ENCODE data around the gene FURIN. TPM values are rescaled to one million over a fixed set of nuclear protein-coding genes. Genes with fewer than 3 reads are reported as not detected.

The FURIN gene
- total and polyA plus RNA-seq, 12 donors: 29.5 to 82.5 (median 40.9) TPM

DNA sequence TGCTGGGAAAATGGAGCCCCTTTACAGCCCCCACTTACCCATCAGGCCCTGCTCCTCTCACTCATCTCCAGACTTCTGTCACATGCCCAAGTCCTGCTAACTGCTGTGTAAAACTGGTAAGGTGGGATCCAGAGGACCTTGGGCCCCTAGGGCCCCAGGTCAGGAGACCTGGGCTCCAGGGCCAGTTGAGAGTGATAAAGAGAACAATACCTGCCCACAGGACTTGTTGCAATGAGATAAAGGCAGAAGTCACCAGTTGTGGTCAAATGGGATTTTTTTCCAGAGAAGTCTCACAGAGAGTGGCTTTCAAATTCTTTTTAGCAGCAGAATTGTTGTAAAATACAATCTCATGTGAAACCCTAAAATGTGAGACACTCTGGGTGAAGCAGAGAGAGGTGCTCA, 753 bp downstream of the FURIN start:
- DNase-seq (no peak), ATAC-seq (no peak)
- H3K36me3 ChIP-seq: peaks cover 0 to 2% (median 0%) of the 10 kb centered on the region in 9 donors
- H3K27me3 ChIP-seq: no peaks in the 10 kb centered on the region
- TF ChIP-seq, protein P1, sequence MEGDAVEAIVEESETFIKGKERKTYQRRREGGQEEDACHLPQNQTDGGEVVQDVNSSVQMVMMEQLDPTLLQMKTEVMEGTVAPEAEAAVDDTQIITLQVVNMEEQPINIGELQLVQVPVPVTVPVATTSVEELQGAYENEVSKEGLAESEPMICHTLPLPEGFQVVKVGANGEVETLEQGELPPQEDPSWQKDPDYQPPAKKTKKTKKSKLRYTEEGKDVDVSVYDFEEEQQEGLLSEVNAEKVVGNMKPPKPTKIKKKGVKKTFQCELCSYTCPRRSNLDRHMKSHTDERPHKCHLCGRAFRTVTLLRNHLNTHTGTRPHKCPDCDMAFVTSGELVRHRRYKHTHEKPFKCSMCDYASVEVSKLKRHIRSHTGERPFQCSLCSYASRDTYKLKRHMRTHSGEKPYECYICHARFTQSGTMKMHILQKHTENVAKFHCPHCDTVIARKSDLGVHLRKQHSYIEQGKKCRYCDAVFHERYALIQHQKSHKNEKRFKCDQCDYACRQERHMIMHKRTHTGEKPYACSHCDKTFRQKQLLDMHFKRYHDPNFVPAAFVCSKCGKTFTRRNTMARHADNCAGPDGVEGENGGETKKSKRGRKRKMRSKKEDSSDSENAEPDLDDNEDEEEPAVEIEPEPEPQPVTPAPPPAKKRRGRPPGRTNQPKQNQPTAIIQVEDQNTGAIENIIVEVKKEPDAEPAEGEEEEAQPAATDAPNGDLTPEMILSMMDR (IDR thresholded peaks at IDR 0.05): no peak
- H3K4me3 ChIP-seq: peak overlapping the region in 1 of 10 donors; percentile 92
- intact Hi-C loops (cut with DNase I): loop anchor here in 3 of 10 donors (2.0 to 10.0 kb wide), 3 partner anchors 57 to 152 kb away; partner anchors contain the start of gene BLM (in 1 of the 3)
- H3K4me1 ChIP-seq: peaks cover 20 to 64% (median 47%) of the 10 kb centered on the region in 9 donors
- H3K9me3 ChIP-seq: no peaks in the 10 kb centered on the region
- H3K27ac ChIP-seq: peak overlapping the region; percentile 57 to 100 (median 98)

DNA sequence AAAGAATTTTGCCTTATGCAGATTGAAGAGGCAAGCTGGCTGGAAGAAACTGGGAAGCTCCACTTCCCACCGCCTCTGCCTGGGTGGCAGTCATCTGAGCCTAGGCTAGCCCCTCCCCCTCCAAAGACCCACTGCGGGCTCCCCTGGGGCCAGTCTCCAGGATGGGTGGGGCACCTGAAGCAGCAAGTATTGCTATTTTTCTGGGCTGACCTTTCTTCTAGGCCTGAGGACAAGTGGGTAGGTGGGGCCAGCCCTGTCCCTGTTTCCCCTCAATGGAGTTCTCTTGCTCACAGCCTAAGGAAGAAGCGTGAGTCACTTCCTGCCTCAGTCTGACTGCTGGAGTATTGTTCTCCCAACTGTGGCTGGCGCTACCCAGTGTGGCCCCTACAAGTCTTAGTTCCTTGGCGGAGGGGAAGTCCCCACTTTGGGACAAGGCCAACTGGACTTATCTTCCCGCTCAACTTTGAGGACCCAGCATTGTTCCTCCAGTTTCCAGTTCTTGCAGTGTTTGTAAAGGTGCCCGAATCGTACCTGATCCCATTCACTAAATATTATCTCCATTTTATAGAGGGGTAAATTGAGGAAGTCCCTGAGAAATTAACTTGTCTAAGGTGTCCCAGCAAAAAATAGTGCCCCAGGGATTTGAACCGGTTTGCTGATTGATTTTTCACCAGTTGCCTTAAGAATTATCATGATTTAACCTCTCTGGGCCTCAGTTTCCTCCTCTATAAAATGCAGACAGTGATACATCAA, 1.4 kb downstream of the FURIN start:
- H3K27me3 ChIP-seq: no peaks in the 10 kb centered on the region
- H3K36me3 ChIP-seq: peaks cover 0 to 4% (median 0%) of the 10 kb centered on the region in 9 donors
- TF ChIP-seq, protein P1 (IDR thresholded peaks at IDR 0.05): no peak
- peak overlapping the region; percentile 90 to 100 (median 98) for H3K27ac ChIP-seq
- 48 to 51% methylated on average over 9 of the region's 9 CpGs for WGBS, 2 donors
- ATAC-seq: peak; percentile 82 to 93 (median 89)
- intact Hi-C loops (cut with DNase I): loop anchor here in 6 of 10 donors (2.0 to 10.0 kb wide), 5 partner anchors 15 to 153 kb away; partner anchors contain the start of genes BLM (in 5 of the 6) and FES (in 1 of the 6)
- H3K9me3 ChIP-seq: no peaks in the 10 kb centered on the region
- DNase-seq: peak; percentile 81 to 89
- H3K4me3 ChIP-seq: peak overlapping the region in 8 of 10 donors; percentile 65 to 92 (median 74)
- peaks cover 20 to 69% (median 52%) of the 10 kb centered on the region in 9 donors for H3K4me1 ChIP-seq

DNA sequence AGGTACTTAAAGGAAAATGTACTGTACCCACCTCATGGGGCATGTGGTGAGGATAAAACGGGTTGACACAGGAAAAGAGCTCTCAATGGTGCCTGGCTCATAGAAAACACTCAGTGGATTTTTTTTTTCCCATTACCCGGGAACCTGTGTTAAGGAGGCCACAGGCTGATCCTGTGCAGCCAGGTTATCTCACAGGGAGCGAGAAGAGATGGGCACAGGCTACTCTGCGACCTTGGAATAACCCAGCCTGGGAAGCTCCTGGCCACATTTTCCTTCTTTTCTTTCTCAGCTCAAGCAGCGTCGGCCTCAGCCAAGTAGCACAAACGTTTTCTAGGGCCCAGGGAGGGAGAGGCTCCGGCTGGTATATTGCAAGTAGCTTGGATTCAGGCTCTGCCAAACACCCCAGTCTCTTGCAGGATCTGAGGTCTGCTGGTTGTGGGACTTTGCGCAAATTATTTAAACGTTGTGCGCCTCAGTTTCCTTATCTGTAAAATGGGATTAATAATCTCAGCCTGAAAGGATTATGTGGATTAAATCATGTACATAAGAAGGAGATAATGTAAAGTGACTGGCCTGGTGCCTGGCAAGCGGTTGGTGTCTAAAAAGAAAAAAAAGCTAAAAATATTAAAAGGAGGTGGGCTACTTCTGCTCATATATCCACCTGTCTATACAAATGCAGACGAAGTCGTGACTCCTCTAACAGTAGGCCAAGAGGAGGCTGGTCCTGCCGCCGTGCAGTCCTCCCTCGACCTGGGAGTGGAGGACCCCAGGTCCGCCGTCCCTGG, 2.2 kb downstream of the FURIN start:
- intact Hi-C loops (cut with DNase I): loop anchor here in 5 of 10 donors (2.0 to 5.0 kb wide), 3 partner anchors 14 to 154 kb away; partner anchors contain the start of genes BLM (in 4 of the 5) and FES (in 1 of the 5)

More for the DNA sequence above, 2.2 kb downstream of the FURIN start:
- peak overlapping the region; percentile 32 to 95 (median 74) for H3K4me3 ChIP-seq
- DNase-seq (no peak), ATAC-seq (peak in 4 of 8 donors; percentile 3 to 6 (median 5))
- no peaks in the 10 kb centered on the region for H3K27me3 ChIP-seq
- H3K9me3 ChIP-seq: no peaks in the 10 kb centered on the region
- TF ChIP-seq, protein P1 (IDR thresholded peaks at IDR 0.05): no peak
- peak overlapping the region; percentile 90 to 100 (median 98) for H3K27ac ChIP-seq
- WGBS, 2 donors: 31 to 34% methylated on average over 19 of the region's 19 CpGs
- peaks cover 20 to 69% (median 52%) of the 10 kb centered on the region in 9 donors for H3K4me1 ChIP-seq
- H3K36me3 ChIP-seq: peaks cover 0 to 8% (median 0%) of the 10 kb centered on the region in 9 donors

Data from heart right ventricle (tissue), 16 donors.